GM21576 (cell line): Measurements from ENCODE around the gene MCF2L.
"Not testable (repeated sequence)": the region's sequence is repeated elsewhere in the genome, so short reads cannot be mapped to it uniquely, and the experiment has no call there.

Source experiments
- ATAC-seq: cut with Tn5 transposase; IDR thresholded peaks from one replicate; pipeline ENCODE4 v1.9.1; 2021; ENCODE audit warnings: mild to moderate bottlenecking, moderate library complexity; ENCODE audit not compliant: unreplicated experiment

Gene MCF2L

DNA sequence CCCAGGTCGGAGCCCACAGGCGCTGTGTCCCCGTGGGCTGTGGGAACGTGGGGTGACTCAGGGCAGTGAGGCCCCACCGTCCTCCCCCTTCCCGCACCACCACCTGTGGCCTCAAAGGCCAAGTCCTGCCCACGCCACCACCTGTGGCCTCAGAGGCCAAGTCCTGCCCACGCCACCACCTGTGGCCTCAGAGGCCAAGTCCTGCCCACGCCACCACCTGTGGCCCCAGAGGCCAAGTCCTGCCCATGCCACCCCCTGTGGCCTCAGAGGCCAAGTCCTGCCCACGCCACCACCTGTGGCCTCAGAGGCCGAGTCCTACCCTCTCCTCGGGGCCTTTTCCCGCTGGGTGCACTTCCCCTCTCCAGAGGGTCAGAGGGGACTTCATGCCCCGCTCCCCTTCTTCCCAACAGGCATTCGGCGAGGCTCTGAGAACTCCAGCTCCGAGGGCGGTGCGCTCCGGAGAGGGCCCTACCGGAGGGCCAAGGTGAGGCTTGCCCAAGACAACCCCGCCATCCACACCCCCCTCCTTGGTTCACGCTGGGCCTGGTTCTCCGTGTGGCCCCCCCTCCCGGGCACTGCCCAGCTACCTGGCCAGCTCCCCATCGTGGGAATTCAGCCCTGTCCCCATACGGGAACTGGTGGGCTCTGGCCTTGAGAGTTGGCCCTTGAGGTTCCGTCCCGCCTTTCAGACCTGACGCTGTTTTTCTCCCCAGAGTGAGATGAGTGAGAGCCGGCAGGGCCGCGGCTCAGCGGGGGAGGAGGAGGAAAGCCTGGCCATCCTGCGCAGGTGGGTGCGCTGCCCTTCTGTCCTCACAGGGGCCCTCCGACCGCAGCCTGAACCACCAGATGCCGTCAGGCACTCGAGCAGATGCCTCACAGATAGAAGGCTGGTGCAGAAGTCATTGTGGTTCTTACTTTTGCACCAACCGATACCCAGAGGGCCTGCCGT lies 109.2 kb downstream of the MCF2L start:
- ATAC-seq = no peak

DNA sequence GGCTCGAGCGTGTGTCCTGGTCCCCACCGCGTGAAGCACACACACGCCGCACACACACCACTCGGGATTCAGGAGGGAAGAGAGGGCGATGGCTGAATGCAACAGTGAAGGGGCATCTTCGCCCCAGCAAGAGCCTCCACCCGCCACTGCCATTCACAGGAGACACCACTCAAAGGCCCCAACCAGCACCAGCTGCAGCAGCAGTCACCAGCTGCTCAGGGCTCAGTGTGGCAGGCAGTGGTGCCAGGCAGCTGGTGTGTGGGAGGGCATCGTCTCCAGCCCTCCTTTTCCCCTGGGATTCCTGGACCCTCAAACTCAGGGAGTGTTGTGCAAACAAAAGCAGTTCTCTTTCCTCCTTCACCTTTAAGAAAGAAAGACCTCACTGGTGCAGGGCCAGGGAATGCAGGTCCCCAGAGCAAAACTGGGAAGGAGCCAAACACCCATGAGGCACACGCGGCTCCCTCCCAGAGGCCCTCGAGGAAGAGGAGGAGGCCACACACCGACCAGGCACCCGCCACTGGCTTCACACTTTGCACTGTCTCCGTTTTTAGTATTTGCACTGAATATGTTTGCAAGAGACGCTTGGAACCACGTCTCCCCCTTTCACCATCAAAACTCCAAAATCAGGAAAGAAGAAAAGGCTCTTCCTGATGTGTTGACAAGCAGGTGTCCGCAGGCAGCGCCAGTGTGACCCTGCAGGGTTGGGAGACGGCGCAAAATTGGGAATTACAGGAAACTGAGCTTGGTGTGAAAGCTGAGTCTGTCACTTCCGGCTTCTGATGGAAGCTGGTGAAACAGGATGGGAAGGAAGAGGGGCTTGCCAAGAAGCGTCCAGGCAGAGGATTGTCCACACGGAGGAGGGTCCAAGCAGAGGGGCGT lies 110.1 kb downstream of the MCF2L start:
- no peak for ATAC-seq

DNA sequence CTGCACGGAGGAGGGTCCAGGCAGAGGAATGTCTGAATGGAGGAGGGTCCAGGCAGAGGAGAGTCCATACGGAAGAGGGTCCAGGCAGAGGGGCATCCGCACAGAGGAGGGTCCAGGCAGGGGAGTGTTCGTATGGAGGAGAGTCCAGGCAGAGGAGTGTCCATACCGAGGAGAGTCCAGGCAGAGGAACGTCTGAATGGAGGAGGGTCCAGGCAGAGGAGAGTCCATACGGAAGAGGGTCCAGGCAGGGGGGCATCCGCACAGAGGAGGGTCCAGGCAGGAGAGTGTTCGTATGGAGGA lies 110.7 kb downstream of the MCF2L start:
- ATAC-seq = not testable (repeated sequence)

DNA sequence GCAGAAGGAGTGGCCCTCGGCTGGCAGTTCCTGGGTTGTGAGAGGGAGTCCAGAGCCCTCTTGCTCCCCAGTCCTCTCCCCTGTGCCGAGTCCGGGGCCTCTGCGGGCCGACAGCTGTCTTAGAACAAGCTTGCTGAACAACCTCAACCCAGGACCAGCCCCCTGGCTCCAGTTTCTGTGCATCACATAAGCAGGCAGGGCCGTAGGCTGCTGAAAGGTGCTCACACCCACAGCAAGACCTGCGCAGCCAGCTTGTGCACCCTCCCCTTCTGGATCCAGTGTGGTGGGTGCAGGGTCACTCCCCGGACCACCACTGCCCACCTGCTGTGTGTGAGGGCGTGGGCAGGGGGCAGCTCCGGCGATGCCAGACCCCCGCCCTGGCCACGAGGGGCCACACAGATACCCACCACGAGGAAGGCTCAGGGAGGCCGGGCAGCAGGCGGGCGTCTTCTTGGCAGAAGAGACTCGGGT lies 111.4 kb downstream of the MCF2L start:
- ATAC-seq = no peak

GRCh38 chr13:113080901-113081521 lies 112.0 kb downstream of the MCF2L start:
- no peak for ATAC-seq

DNA sequence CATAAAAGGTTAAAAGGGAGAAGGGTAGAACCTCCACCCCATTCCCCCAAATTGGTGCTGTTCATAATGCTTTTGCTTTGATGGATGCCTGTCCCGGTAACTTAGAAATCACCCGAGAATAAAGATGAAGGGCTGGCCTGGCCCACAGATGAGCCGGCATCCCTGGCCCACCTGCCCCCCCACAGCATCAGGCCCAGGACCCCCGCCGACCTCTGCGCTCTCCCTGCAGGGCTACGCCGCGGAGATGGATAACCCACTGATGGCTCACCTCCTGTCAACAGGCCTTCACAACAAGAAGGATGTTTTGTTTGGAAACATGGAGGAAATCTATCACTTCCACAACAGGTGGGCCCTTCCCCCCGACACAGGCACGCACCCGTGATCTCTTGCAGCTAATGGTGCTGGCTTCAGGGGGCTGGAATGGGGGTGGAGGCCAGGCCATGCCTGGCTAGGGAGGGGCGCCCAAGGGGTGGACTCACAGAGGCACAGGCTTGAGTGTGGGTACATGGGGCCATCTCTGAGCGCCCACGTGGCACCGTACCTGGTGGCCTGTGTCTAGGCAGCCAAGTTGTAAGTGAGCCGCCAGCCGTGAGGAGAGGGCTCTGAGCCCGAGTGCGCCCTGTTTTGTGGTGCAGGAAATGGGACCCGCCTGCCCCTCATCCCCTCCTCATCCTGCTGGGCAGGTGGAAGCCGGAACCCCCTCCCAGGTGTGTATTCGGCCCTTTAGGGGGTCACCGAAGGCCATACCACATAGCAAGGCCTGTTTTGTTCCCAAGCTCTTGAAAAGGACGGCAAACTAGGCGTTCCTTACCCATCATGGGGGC lies 113.4 kb downstream of the MCF2L start:
- ATAC-seq = no peak

DNA sequence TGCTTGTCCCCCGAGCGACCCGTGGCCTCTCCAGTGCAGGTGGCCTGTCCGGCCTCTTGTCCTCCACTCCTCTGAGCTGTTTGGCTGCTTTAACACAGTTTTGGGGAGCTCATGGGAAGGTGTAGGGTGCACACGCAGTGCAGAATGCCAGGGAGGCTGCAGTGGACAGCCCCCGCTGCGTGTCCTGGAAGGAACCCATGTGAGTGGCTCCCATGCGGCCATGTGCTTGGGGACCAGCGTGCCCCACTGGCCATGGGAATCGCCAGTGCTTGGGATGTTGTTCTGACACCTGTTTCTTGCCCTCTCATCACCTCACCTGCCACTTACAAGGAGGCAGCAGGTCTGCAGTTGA lies 114.0 kb downstream of the MCF2L start:
- ATAC-seq = no peak

- no peak for ATAC-seq
Measured at GRCh38 chr13:113083402-113084061, 114.5 kb downstream of the MCF2L start.

- ATAC-seq = no peak
Measured at GRCh38 chr13:113084094-113084942, 115.3 kb downstream of the MCF2L start.

DNA sequence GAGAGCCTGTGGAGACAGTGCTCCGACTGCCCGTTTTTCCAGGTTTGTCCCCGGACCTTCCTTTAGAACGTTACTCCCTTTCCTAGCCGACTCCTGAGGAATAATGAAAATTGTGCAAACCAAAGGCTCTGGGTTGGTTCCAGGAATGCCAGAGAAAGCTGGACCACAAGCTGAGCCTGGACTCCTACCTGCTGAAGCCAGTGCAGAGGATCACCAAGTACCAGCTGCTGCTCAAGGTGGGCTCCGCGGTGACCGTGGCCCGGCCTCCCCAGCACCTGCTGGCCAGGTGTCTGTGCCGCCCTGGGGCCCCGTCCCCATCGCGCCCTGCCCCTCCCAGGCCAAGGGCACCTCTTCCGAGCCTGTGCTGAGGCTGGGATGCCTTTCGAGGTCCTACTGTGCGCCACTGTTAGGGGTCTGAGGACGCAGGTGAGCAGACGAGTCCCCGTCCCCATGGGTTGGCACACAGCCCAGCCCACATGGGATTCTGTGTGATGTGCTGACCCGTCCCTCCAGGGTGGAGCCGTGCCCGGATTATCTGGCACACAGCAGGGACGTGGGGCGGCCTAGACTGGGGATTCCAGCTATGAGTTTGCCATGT lies 116.0 kb downstream of the MCF2L start:
- no peak for ATAC-seq

DNA sequence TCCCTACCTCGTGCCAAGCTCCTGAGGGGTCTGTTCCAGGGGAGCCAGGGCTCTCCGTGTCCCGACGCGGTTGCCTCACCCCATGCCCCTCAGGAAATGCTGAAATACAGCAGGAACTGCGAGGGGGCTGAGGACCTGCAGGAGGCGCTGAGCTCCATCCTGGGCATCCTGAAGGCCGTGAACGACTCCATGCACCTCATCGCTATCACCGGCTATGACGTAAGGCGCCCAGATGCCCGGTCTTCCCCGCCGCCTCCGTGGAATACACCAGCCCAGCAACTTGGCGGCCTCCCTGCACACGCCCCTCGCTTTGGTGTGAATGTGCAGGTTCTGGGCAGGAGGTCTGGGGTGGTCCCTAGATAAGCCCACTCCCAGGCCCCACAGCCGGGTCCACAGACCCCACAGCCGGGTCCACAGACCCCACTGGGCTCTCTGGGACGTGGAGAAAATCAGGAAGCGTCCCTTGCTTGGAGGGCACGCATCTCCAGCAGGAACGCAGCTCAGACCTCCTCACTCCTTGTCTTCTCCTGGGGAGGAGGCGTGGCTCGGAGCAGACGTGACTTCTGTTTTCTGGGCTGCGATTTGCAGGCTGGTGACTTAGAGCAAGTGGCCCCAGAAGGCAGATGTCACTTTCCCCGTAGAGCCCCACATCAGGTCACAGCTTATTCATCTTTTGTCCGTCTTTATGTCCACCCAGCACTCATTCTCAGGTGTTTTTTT lies 117.2 kb downstream of the MCF2L start:
- ATAC-seq = no peak

GRCh38 chr13:113086991-113087922 lies 118.2 kb downstream of the MCF2L start:
- ATAC-seq = no peak

- no peak for ATAC-seq
Measured at GRCh38 chr13:113087923-113088690, 119.1 kb downstream of the MCF2L start.

GRCh38 chr13:113088691-113089020 lies 119.6 kb downstream of the MCF2L start:
- no peak for ATAC-seq

DNA sequence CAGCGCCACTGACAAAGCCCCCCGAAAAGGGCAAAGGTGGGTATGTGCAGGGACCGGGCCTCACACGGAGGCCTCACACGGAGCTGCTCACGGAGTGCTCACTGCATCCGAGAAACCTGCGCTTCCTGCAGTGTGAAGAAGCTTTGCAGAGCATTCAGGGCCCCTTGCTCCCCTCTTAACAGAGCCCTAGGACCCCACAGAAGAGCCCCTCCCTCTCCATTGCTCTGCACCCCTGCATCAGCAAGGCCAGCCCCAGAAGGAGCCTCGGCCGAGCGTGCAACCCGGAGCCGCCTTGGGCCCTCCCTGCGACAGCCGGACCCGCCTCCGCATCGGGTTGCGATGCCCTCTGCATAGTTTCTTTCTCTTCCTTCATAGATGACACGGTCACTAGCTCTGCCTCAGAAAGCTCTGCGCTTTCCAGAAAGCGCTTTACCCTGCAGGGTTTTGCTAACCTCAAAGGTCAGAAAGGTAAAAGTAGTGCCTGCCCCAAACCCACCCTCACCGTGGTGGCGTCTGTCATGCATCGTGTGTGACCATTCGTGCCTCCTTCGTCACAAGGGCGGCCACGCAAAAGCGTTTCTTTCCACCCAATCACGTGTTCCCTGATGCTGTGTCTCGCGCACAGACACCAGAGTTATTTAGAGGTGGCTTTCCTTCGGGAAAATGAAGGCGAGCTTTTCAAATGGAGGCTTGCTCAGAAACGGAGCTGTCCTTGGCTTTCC lies 120.8 kb downstream of the MCF2L start:
- no peak for ATAC-seq

DNA sequence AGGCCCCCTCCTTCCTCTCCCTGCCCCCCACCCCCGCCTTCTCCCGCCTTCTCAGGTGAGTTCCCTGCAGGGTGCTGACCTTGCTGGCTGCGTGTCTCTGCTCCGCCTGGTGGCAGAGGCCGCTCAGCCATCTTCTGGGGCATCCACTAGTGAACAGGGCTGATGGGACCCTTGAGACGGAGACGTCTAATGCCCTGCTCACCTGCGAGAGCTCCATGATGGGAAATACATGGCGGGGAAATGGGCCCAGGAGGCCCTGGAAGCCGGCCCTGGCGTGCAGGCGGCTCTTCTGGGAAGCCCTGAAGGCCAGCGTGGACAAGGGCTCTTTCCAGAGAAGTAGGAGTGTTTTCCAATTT lies 121.4 kb downstream of the MCF2L start:
- no peak for ATAC-seq
